OCI-LY7 (cell line): Measurements from ENCODE around the gene FRRS1.

ENCODE experiments used
- EZH2phosphoT487 ChIP-seq: fragments of 200-600 bp; sonication (generic); IDR thresholded peaks from 2 replicates; pipeline ENCODE4 v1.6.1; 2018; ENCODE audit warnings: low read depth, borderline replicate concordance, mild to moderate bottlenecking, mixed run types, antibody characterized with exemption, low read length, moderate library complexity, mixed read lengths
- TF ChIP-seq, protein P1 (sequence below): fragments of 200-600 bp; sonication (generic); conservative IDR thresholded peaks from 2 replicates; pipeline ENCODE4 v1.5.1; 2014; ENCODE audit warnings: mild to moderate bottlenecking, antibody characterized with exemption, low read length, moderate library complexity, mixed read lengths

DNA sequence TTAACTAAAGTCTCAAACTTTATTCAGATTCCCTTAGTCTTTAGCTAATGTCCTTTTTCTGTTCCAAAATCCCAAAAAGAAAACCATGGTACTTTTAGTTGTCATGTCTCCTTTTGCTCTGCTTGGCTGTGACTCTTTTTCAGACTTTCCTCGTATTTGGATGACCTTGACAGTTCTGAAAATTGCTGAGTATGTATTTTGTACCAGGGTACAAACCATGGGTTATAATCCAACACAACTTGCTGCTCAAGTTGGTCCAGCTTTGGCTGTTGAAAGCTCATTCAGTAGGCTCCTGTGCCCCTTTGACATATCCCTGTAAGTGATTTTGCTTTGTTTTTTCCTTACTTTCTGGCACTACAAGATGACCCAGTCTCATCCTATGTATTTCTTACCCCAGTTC is 68.9 kb downstream of the FRRS1 start:
- TF ChIP-seq, protein P1, sequence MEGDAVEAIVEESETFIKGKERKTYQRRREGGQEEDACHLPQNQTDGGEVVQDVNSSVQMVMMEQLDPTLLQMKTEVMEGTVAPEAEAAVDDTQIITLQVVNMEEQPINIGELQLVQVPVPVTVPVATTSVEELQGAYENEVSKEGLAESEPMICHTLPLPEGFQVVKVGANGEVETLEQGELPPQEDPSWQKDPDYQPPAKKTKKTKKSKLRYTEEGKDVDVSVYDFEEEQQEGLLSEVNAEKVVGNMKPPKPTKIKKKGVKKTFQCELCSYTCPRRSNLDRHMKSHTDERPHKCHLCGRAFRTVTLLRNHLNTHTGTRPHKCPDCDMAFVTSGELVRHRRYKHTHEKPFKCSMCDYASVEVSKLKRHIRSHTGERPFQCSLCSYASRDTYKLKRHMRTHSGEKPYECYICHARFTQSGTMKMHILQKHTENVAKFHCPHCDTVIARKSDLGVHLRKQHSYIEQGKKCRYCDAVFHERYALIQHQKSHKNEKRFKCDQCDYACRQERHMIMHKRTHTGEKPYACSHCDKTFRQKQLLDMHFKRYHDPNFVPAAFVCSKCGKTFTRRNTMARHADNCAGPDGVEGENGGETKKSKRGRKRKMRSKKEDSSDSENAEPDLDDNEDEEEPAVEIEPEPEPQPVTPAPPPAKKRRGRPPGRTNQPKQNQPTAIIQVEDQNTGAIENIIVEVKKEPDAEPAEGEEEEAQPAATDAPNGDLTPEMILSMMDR: no peak
- TF ChIP-seq EZH2phosphoT487: no peak
